Fibroblast of mammary gland (primary cell): Measurements from ENCODE around the gene RASAL1.

ENCODE experiments used
- DNase-seq: peaks from one replicate; pipeline ENCODE4 v3.0.0-alpha.2; 2010; ENCODE audit warnings: low read depth
- H3K4me3 ChIP-seq: 2 replicates; pipeline ENCODE4 v1.5.1; 2011; ENCODE audit warnings: low read depth, mild to moderate bottlenecking, low read length, moderate library complexity; ENCODE audit not compliant: control insufficient read depth
- CTCF ChIP-seq: conservative IDR thresholded peaks from 2 replicates; pipeline ENCODE4 v1.5.1; 2011; ENCODE audit warnings: low read depth, low read length, inconsistent platforms; ENCODE audit not compliant: control insufficient read depth, insufficient read depth

The RASAL1 gene

GRCh38 chr12:113096675-113097461, 38.7 kb downstream of the RASAL1 start:
- no peak for DNase-seq
- H3K4me3 ChIP-seq, result no peak overlapping the region
- no peak for TF ChIP-seq CTCF

- no peak for TF ChIP-seq CTCF
- no peak for DNase-seq
- H3K4me3 ChIP-seq, result no peak overlapping the region
Observed at GRCh38 chr12:113095405-113095804, 40.2 kb downstream of the RASAL1 start.

GRCh38 chr12:113094738-113095137, 40.8 kb downstream of the RASAL1 start:
- TF ChIP-seq CTCF, result no peak
- no peak overlapping the region for H3K4me3 ChIP-seq
- DNase-seq, result no peak

- no peak overlapping the region for H3K4me3 ChIP-seq
- TF ChIP-seq CTCF, result no peak
- no peak for DNase-seq
Observed at GRCh38 chr12:113093409-113094101, 42.0 kb downstream of the RASAL1 start.

- TF ChIP-seq CTCF, result no peak
- no peak overlapping the region for H3K4me3 ChIP-seq
- DNase-seq, result no peak
Observed at GRCh38 chr12:113092607-113093408, 42.8 kb downstream of the RASAL1 start.

GRCh38 chr12:113091506-113091905, 44.1 kb downstream of the RASAL1 start:
- no peak overlapping the region for H3K4me3 ChIP-seq
- no peak for DNase-seq
- TF ChIP-seq CTCF, result no peak
